Loucy (cell line): Measurements from ENCODE around the gene BEND7.

ENCODE experiments used
- H2AFZ ChIP-seq: fragments of 200-600 bp; sonication (generic); 2 replicates; pipeline ENCODE4 v1.6.0; 2016; ENCODE audit warnings: antibody characterized with exemption, mild to moderate bottlenecking, low read length, moderate library complexity
- H3F3A ChIP-seq: fragments of 200-600 bp; 2 replicates; pipeline ENCODE4 v1.6.0; 2016; ENCODE audit warnings: antibody characterized with exemption, low read depth, mild to moderate bottlenecking
- H3K27me3 ChIP-seq: fragments of 200-600 bp; sonication (generic); 2 replicates; pipeline ENCODE4 v1.6.1; 2014; ENCODE audit warnings: low read length, mild to moderate bottlenecking; ENCODE audit not compliant: insufficient read depth, poor library complexity, severe bottlenecking
- H3K36me3 ChIP-seq: fragments of 200-600 bp; sonication (generic); 2 replicates; pipeline ENCODE4 v1.6.1; 2016; ENCODE audit warnings: low read length; ENCODE audit not compliant: insufficient read depth
- H3K4me1 ChIP-seq: fragments of 200-600 bp; sonication (generic); 2 replicates; pipeline ENCODE4 v1.5.1; 2014; ENCODE audit warnings: low read length, mild to moderate bottlenecking; ENCODE audit not compliant: insufficient read depth, poor library complexity, severe bottlenecking
- H3K4me2 ChIP-seq: fragments of 200-600 bp; sonication (generic); 2 replicates; pipeline ENCODE4 v1.6.0; 2014; ENCODE audit warnings: antibody characterized with exemption, low read length, low read depth, mild to moderate bottlenecking; ENCODE audit not compliant: poor library complexity, severe bottlenecking
- H3K4me3 ChIP-seq: fragments of 200-600 bp; sonication (generic); 2 replicates; pipeline ENCODE4 v1.5.1; 2014; ENCODE audit warnings: low read length, mild to moderate bottlenecking, mixed read lengths; ENCODE audit not compliant: poor library complexity, severe bottlenecking
- H3K79me2 ChIP-seq: fragments of 200-600 bp; sonication (generic); 2 replicates; pipeline ENCODE4 v1.6.1; 2014; ENCODE audit warnings: low read length; ENCODE audit not compliant: insufficient read depth
- H3K9ac ChIP-seq: fragments of 200-600 bp; sonication (generic); 2 replicates; pipeline ENCODE4 v1.6.0; 2014; ENCODE audit warnings: mild to moderate bottlenecking, low read depth, low read length, moderate library complexity; ENCODE audit not compliant: poor library complexity, severe bottlenecking
- H3K9me2 ChIP-seq: fragments of 200-600 bp; sonication (generic); replicated peaks from 2 replicates; pipeline ENCODE4 v1.6.1; 2016; ENCODE audit warnings: low read depth, low read length, mixed read lengths
- H3K9me3 ChIP-seq: fragments of 200-600 bp; sonication (generic); 2 replicates; pipeline ENCODE4 v1.6.1; 2014; ENCODE audit warnings: mild to moderate bottlenecking, antibody characterized with exemption, low read length, low read depth; ENCODE audit not compliant: insufficient read depth
- H4K20me1 ChIP-seq: fragments of 200-600 bp; sonication (generic); 2 replicates; pipeline ENCODE4 v1.6.0; 2014; ENCODE audit warnings: antibody characterized with exemption, low read length, mild to moderate bottlenecking; ENCODE audit not compliant: insufficient read depth, poor library complexity, severe bottlenecking
- CTCF ChIP-seq: fragments of 200-600 bp; sonication (generic); conservative IDR thresholded peaks from 2 replicates; pipeline ENCODE4 v1.5.1; 2014; ENCODE audit warnings: mild to moderate bottlenecking, antibody characterized with exemption, low read length
- EZH2phosphoT487 ChIP-seq: fragments of 200-600 bp; IDR thresholded peaks from 2 replicates; pipeline ENCODE4 v1.6.1; 2018; ENCODE audit warnings: antibody characterized with exemption, mild to moderate bottlenecking, moderate library complexity, borderline replicate concordance

The BEND7 gene

DNA sequence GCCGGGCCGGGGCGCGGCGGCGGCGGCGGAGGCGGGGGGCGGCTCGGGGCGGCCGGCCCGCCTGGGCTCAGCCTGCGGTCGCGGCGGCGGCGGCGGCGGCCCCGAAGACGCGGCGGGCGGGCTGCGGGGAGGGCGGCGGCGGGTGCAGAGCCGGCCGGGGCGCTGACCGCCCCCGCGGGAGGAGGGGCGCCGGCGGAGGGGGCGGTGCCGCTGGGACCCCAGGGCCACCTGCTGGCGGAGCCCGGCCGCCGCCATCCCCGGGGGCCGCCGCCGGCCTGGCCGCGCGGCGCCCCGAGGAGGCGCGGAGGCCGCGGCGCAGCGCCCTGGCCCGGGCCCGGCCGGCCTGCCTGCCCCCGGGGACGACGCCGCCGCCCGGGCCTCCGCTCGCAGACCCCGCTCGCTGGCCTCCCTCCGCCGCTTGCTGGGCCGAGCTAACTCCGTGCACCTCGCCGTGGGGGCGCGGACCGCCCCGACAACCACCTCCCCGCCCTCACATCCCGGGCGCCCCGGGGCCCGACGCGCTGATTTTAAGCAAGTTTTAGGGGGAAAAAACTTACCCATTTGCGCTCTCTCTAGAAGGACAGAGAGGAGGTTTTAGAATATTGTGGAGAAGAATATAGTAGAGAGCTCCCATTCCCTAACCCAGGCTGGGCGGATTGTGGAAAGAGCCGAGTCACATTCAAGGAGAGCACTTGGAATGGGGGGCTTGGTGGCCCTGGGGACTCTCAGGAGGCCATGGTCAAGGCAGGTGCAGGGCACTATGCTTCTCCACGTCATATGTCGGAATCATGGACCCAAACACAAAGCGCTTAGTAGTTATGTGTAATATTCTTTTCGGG lies at the start of gene BEND7:
TSS of gene BEND7 (minus strand) at position 140 of the 839 bp plus-strand sequence. CDS start 481 bp downstream, outside the sequence.
- Histone ChIP-seq H3K36me3 (no peaks in the 10 kb centered on the region), H3K27me3 (no peaks in the 10 kb centered on the region), H3K79me2 (no peaks in the 10 kb centered on the region), H2AFZ (no peak within 1 kb of the TSS), H3K9me2 (no peaks in the 10 kb centered on the region), H3K4me1 (no peaks in the 10 kb centered on the region), H3F3A (no peaks in the 10 kb centered on the region), H3K9ac (no peak within 1 kb of the TSS), H3K4me2 (no peak within 1 kb of the TSS), H4K20me1 (no peaks in the 10 kb centered on the region), H3K9me3 (no peaks in the 10 kb centered on the region), H3K4me3 (no peak within 1 kb of the TSS)
- TF ChIP-seq EZH2phosphoT487 (no peak), CTCF (no peak)

GRCh38 chr10:13573960-13574359 lies 45.1 kb upstream of the BEND7 start:
- H3K9me2 ChIP-seq: no peaks in the 10 kb centered on the region
- no peak for TF ChIP-seq CTCF
- no peaks in the 10 kb centered on the region for H3K9me3 ChIP-seq
- no peaks in the 10 kb centered on the region for H3K4me1 ChIP-seq
- H3K4me2 ChIP-seq: no peak overlapping the region
- H3K79me2 ChIP-seq: no peaks in the 10 kb centered on the region
- H3K9ac ChIP-seq: no peak overlapping the region
- H2AFZ ChIP-seq: no peak overlapping the region
- no peaks in the 10 kb centered on the region for H3F3A ChIP-seq
- H3K27me3 ChIP-seq: peaks cover 6% of the 10 kb centered on the region
- H3K36me3 ChIP-seq: no peaks in the 10 kb centered on the region
- no peaks in the 10 kb centered on the region for H4K20me1 ChIP-seq
- no peak overlapping the region for H3K4me3 ChIP-seq

DNA sequence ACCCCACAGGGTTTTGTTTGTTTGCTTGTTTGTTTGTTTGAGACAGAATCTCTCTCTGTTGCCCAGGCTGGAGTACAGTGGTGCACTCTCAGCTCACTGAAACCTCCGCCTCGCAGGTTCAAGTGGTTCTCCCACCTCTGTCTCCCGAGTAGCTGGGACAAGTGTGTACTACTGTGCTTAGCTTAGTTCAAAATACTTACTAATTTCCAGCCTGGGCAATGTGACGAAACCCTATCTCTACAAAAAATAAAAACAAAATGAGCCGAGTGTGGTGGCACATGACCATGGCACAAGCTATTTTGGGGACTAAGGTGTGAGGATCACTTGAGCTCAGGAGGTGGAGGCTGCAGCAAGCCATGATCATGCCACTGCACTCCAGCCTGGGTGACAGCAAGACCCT lies 42.7 kb upstream of the BEND7 start:
- no peak overlapping the region for H3K4me3 ChIP-seq
- peaks cover 6% of the 10 kb centered on the region for H3K27me3 ChIP-seq
- no peaks in the 10 kb centered on the region for H3K9me3 ChIP-seq
- no peak overlapping the region for H3K9ac ChIP-seq
- no peaks in the 10 kb centered on the region for H3K36me3 ChIP-seq
- no peak overlapping the region for H3K4me2 ChIP-seq
- H3F3A ChIP-seq: no peaks in the 10 kb centered on the region
- H3K9me2 ChIP-seq: no peaks in the 10 kb centered on the region
- H2AFZ ChIP-seq: no peak overlapping the region
- no peak for TF ChIP-seq CTCF
- TF ChIP-seq EZH2phosphoT487: no peak
- H3K79me2 ChIP-seq: no peaks in the 10 kb centered on the region
- H3K4me1 ChIP-seq: no peaks in the 10 kb centered on the region
- no peaks in the 10 kb centered on the region for H4K20me1 ChIP-seq
